HTERT RPE-1 (cell line): ENCODE results near the gene HDAC9.

Experiments
- in situ Hi-C: fragments of 300-500 bp; cut with MboI; formaldehyde crosslinking; loops from 4 replicates; pipeline ENCODE4 v1.14.3; 2020; ENCODE audit warnings: low sequenced_read_pairs

The HDAC9 gene

GRCh38 chr7:18552943-18553604 lies 57.5 kb downstream of the HDAC9 start:
- in situ Hi-C loops: no loop called here

- in situ Hi-C loops: no loop called here
These were observed 58.1 kb downstream of the HDAC9 start for GRCh38 chr7:18553605-18554003.

DNA sequence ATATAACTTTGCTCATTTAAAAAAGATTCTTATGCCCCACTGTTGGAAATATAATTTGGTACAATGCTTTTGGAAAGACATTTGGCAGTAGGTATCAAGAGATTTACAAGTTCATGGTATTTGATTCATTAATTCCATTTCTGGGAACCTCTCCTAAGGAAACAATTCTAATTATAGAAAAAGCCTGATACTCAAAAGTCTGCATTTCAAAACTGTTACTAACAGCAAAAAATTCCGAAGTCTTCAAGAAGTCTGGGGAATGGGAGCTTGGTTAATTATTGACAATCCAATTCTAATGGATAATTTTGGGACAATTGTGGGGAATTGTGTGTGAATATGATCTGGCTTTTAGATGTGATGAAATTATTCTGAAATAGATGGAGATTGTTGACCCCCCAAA lies 59.6 kb downstream of the HDAC9 start:
- in situ Hi-C loops: no loop called here

- in situ Hi-C loops: no loop called here
These were observed 60.4 kb downstream of the HDAC9 start for GRCh38 chr7:18555968-18556367.

GRCh38 chr7:18558503-18558902 lies 63.0 kb downstream of the HDAC9 start:
- in situ Hi-C loops: no loop called here

GRCh38 chr7:18558910-18559309 lies 63.4 kb downstream of the HDAC9 start:
- in situ Hi-C loops: no loop called here

- in situ Hi-C loops: no loop called here
These were observed 64.2 kb downstream of the HDAC9 start for GRCh38 chr7:18559756-18560155.

DNA sequence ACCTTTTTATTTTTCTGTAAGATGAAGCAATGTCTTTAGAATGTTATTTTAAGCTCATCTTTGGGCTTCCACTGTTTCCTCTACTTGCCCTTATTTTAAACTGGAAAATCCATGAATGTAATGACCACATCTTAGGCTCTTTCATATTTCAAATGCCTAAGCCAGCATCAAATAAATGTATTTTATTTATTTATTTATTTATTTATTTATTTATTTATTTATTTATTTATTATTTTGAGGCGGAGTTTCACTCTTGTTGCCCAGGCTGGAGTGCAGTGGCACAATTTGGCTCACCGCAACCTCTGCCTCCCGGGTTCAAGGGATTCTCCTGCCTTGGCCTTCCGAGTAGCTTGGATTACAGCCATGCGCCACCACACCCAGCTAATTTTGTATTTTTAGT lies 69.2 kb downstream of the HDAC9 start:
- in situ Hi-C loops: no loop called here

GRCh38 chr7:18565337-18565736 lies 69.8 kb downstream of the HDAC9 start:
- in situ Hi-C loops: no loop called here

- in situ Hi-C loops: no loop called here
These were observed 70.7 kb downstream of the HDAC9 start for GRCh38 chr7:18566205-18566604.

DNA sequence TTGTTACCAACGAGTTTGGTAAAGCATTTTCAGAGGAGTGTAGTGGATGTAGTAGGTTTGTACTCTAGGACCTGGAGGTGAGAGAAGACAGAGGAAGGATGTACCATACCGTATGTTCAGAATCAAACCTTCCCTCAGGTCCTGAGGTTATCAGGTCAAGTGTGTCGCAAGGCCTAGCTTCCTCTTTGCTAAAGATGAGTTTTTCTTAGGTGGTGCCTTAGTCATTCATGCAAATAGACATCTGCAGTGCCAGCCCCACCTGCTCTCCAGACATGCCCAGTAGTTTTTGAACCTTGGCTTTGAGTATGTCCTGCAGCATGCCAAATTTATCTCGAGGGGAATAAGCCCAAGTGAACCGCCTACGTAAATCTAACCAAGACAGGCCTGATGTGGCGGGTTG lies 71.3 kb downstream of the HDAC9 start:
- in situ Hi-C loops: no loop called here

DNA sequence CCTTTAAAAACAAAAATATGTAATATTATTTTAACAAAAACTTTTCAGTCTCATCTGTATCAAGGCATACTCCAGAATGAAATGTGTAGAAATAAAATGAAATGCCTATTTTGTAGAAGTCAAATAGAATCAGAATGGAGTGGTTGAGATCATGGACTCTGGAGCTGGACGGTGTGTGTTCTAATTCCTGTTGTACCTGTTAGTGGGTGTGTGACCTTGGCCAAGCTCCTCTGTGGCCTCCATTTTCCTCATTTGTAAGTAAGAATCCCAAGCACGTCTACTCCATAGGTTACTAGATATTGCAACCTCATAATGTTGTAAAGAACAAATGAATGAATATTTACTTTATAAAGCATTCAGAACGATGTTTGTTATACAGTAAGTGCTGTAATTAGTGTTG lies 74.9 kb downstream of the HDAC9 start:
- in situ Hi-C loops: no loop called here

- in situ Hi-C loops: no loop called here
These were observed 75.4 kb downstream of the HDAC9 start for GRCh38 chr7:18570890-18571478.

- in situ Hi-C loops: no loop called here
These were observed 76.6 kb downstream of the HDAC9 start for GRCh38 chr7:18572154-18572553.

DNA sequence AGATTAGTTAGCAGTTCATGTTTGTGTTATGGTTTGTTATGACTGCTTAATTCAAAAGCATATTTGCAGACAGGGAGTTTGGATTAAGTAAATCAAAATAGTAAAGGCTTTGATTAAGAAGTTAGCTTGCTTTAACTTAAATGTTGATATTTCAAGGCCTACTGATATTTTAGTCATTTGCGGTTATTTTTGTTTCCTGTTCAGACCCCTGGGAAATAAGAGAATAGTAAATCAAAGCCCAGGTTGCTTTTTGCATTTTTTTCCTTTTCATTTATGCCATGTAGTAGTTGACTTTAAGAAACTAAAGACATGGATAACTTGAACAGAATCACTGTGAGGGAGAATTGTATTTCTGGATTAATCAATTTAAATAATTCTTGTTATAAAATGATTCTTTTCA lies 77.3 kb downstream of the HDAC9 start:
- in situ Hi-C loops: no loop called here

GRCh38 chr7:18573410-18574234 lies 78.1 kb downstream of the HDAC9 start:
- in situ Hi-C loops: no loop called here

DNA sequence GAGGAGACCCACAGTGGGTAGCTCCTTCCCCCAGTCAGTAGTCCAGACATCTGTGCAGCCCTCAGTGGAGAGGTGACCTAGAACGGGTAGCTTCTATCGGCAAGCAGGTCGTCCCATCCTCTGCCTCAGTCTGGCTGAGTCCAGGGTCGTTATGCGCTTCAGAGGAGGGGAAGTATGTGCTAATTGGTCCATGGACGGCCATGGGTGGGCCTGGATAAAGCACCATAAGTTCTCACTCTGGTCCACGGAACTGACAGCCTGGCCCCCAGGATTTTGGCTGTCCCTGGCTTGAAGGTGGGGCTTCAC lies 78.6 kb downstream of the HDAC9 start:
- in situ Hi-C loops: no loop called here

- in situ Hi-C loops: no loop called here
These were observed 79.1 kb downstream of the HDAC9 start for GRCh38 chr7:18574676-18575075.

GRCh38 chr7:18575622-18576572 lies 80.3 kb downstream of the HDAC9 start:
- in situ Hi-C loops: no loop called here

DNA sequence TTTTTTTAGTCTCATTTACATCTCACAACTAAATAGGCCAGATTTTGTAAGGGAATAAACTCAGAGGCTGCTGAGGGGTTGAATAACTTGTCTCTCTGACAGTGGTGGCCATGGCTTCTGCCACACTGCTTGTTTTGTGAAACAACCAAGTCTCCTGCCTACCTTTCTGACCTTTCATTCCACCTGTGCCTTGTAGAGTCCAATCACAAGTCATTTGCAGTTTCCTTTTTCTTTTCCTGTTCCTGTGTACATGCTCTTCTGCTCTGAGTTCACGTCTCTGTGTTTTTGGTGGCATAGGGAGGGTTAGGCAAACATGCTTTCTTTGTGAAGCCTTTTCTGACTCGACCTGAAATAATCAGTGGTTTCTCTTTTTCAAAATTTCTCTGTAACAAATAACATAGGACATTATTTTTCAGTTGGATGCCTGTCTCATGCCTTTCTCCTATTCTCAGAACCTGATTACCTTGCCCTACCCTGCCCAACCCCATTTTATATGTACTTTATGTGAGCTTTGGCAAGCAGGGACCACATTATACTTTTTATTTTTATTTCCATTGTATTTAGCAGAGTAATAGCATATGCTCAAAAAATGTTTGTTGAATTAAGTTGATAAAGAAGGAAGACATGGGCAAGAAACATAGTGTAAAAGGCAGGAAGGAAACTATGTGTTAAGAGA lies 81.7 kb downstream of the HDAC9 start:
- in situ Hi-C loops: no loop called here

GRCh38 chr7:18579698-18580097 lies 84.1 kb downstream of the HDAC9 start:
- in situ Hi-C loops: no loop called here
